Stimulated activated CD4-positive, alpha-beta T cell treated with anti-CD3 and anti-CD28 coated beads, Interleukin-15, amount 100 ng/mL, for 1 hour (primary cell): ENCODE measurements around the gene SLC9A3.
"Not testable (repeated sequence)": the region's sequence is repeated elsewhere in the genome, so short reads cannot be mapped to it uniquely, and the experiment has no call there.

Experiments
- DNase-seq, 2 donors: peaks; one replicate each; pipeline ENCODE4 v3.0.0-alpha.2; 2020; ENCODE audit warnings: low read depth in 1 of 2, low spot score in 1 of 2

Gene SLC9A3

DNA sequence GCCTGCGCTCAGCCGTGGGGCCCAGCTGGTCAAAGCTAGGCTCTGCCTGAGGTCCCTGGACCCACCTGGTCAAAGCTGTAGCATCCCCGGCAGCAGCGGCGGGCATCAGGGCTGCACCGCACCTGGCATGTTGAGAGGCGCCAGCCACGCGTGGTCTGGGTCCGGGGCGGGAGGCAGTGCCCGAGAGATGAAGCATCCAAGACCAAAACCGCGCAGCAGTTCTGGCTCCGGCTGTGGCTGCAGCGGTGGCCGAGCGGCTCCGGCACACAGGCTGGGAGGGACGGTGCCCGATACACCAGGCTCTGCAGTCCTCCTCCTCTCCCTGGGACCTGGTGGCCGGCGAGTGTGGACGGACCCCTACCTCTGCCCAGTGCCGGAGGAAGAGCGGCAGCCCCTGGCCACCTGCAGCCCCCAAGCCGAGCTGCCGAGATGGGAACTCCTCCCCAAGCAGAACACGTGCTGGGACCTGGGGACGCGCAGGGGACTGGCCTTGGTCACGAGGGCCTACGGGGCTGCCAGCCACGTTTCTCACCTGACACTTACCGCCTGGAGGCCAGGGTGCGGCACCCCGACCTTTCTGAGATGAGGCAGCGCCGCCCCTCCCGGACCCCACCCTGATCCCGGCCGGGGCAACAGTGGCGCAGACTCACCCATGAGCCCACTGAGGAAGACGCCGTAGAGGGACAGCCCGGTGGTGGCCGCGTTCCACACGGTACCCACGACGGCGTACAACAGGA, 33.0 kb downstream of the SLC9A3 start:
- DNase-seq = no peak

DNA sequence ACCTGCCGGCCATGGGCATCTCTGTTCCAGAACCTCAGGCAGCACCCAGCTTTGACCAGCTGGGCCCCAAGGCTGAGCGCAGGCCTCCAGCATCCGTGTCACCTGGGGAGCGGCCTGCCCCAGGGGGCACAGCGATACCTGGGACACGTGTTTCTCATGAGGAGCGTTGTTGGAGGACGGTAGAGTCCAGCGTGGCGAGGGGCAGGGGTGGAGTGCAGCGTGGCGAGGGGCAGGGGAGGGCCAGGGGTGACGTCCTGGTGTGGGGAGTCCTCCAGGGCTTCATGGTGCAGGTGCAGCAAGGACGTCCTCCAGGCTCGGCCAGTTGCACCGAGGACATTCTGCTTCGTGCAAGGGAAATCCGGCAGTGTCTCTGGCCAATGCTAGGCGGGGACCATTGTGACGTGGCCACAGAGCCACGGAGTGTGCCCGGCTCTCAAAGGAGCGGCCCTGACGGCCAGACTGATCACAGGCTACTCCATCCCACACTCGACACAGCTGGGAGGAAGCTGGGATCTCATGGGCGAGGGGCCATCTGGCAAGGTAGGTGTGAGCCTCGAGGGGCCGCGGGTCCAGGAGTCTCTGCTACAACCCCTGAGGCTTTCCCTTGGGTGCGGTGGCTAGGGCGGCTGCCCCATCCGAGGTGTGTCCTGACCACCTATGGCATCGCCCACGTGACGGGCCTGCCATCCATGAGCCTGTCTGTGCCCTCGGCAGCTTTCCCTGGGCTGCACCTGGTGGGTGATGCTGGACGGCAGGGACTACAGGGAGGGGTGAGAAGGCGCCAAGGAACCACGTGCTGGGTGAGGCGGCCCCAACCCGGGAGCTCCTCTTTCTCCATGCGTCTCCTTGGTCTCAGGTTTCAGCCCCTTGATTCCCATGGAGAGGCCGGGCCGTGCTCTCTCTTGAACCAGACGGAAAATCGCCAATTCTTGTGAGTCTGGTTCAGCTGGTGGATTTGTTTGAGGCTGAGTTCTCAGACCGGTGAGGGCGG, 33.8 kb downstream of the SLC9A3 start:
- no peak for DNase-seq

DNA sequence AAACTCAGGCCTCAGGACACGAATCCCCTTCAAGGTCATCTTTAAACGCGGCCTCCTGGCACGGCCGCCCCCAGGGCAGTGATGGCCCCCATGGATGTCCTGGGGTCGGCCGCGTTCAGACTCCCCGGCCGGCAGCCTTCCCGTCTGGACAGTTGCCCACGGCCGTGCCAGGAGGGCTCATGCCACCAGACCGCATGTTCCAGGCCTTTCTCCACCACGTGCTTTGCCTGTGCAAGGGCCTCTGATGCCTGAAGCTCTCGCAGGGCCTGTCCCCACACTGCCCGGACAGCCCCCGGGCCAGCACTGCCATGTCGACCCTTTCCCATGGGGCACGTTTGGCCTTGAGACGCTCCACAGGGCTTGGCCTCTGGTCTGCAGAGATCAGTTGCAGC, 34.6 kb downstream of the SLC9A3 start:
- DNase-seq = no peak

DNA sequence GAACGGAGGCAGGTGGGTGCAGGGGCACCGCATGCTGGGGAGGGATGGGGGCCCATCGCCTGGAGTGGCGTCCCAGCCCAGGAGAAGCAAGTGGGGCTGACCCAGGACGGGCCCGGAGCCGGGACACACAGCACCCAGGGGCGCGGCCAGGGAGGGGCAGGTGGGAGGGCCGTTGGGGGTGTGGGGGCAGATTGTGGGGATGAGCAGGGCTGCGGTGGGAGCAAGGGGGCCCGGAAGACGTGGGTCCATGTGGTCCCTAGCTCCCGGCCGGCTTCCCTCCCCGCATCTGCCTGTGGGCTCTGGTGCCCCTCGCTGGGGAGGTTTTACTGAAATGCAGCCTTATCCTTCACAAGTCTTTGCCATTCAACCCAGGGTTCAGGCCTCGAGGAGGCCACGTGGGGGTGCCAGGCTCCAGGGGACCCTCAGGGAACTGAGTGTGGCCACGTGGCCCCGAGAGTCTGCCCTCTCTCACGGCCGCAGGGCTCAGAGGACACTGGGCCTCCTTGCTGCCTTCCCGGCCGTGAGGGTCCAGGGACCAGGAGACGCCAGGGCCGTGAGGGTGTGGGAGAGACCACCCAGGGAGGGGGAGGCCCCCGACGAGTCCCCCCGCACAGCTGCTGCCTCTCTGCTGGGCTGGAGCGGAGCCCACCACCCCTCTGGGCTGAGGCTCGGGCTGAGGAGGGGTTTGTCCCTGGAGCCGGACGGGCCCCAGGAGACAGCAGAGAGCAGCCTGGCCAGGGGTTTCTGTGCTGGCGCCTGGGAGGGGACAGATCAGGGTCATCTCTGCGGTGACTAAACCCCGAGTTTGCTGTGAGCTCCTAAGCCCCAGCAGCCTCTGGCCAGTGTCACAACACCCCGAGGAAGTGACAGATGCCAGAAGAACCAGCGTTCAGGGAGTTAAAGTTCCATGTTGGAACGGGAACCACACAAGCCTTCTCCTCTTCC, 35.2 kb downstream of the SLC9A3 start:
- DNase-seq = no peak

GRCh38 chr5:488241-488640, 36.0 kb downstream of the SLC9A3 start:
- DNase-seq = no peak

DNA sequence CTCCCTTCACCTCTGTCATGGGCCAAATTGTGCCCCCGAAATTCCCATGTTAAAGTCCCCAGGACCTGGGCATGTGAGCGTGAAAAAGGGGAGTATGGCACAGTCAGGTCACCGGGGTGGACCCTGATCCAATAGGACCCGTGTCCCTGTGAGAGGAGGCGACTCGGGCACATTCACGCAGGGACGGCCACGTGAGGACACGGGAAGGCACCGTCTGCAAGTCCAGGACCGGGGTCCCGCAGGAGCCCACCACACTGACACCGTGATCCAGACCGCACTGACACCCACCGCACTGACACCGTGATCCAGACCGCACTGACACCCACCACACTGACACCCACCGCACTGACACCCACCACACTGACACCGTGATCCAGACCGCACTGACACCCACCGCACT, 37.7 kb downstream of the SLC9A3 start:
- not testable (repeated sequence) for DNase-seq

- no peak for DNase-seq
These were observed 38.2 kb downstream of the SLC9A3 start for GRCh38 chr5:485946-486491.

- DNase-seq = no peak
These were observed 38.9 kb downstream of the SLC9A3 start for GRCh38 chr5:485113-485945.

GRCh38 chr5:484556-484955, 39.7 kb downstream of the SLC9A3 start:
- no peak for DNase-seq

GRCh38 chr5:483434-484140, 40.7 kb downstream of the SLC9A3 start:
- DNase-seq = no peak

DNA sequence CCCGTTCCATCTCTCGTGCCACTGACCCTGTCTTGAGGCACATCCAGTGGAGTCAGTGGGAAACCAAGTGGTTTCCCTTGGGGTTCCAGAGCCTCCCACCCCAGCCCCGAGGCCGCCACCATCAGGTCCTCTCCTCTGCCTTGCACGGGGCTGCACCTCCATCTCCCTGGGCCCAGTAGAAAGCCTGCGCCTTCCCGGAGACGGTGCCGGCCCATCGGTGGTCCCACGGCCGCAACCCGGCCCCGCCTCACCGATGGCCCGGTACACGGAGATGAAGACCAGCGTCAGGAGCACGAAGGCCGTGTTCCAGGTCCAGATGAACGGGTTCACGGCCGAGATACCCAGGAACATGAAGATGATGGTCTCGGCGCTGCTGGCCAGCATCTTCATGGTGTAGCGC, 41.2 kb downstream of the SLC9A3 start:
- no peak for DNase-seq

DNA sequence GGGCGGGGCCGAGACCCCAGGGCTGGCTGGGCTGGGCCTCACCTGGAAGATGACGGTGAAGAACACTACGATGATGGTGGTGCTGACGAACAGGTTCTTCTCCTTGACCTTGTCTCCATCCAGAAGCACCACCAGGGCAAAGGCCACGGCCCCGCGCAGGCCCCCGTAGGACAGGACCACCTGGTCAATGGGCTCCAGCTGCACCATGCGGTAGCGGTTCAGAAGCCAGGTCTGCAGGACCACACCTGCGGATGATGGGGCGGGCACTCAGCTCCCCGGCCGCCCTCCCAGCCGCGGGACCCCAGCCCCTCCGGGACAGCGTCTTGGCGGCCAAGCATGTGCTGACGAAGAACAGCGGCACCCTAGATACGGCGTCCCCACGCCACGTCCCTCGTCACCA, 41.7 kb downstream of the SLC9A3 start:
- DNase-seq = no peak

GRCh38 chr5:482021-482420, 42.2 kb downstream of the SLC9A3 start:
- DNase-seq = no peak

DNA sequence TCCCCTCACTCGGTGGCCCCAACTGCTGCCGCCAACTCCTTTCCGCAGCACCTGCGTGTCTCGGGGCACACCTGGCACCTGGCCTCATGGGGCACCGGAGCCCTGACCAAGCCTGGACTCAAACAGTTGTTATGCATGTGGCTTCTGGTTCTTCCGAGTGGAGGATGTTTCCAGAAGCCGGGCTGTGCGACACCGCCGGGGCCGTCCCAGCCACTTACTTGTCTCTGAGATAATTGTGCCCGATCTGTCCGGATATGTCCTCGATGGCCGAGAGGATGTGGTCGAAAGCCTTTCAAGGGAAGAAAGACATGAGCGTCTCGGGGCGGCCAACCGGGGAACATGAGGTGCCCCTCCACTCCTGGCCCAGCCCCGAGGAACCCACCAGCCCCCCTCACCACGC, 42.9 kb downstream of the SLC9A3 start:
- DNase-seq = no peak

DNA sequence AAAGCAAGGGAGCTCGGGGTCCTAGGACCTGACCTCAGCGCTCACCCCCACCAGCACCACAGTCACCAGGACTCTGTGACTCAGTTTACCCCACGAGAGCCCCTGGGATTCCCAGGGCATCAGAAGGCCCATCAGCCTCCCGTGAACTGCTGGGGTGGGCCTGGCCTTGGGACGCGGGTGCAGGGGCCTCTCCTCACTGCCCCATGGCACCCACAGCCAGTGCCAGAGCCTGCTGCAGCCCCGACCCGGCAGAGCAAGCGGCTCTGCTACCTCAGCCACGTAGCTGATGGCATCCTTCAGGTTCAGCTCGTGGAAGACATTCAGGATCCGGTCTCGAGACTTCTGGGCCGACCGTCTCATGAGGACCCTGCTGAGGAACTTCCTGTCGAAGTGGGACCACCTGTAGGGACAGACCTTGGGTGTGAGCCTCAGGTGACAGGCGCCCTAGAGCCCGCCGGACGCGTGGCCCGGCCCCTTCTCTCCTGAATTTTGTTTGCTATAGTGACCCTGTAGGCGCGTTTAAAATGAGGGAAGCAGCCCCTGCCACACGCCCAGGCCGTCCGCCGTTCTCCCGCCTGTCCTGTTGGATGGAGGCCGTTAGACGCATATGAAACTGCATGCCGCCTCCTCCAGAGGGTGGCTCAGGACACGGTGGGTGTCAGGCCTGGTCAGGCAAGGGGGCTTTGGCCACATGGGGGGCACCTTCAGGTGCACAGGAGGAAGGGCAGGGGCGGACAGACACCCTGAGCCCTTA, 44.5 kb downstream of the SLC9A3 start:
- DNase-seq = no peak

DNA sequence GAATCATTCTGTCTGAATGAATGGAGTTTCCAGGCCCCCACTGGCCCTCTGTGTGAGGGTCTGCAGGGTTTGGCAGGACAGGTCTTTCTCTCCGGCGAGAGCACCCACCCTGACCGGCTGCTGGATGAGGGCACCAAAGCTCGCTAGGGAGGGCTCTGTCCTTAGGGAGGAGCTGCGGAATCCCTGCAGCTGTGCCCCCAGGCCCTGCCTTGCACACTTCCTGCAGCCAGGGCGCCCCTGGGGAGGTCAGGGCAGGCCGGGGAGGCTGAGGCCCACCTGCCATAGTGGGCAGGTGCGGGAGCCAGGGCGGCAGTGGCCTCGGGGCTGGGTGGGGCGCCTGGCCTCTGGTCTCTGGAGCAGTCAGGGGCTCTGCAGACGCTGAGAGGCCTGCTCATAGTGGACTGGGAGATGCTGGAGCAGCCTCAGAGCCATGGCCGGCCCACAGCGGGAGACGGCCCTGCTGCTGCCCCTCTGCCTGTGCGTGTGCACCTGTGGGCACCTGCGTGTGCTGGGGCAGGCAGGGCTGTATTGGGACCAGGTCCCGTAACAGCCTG, 45.2 kb downstream of the SLC9A3 start:
- DNase-seq = no peak

DNA sequence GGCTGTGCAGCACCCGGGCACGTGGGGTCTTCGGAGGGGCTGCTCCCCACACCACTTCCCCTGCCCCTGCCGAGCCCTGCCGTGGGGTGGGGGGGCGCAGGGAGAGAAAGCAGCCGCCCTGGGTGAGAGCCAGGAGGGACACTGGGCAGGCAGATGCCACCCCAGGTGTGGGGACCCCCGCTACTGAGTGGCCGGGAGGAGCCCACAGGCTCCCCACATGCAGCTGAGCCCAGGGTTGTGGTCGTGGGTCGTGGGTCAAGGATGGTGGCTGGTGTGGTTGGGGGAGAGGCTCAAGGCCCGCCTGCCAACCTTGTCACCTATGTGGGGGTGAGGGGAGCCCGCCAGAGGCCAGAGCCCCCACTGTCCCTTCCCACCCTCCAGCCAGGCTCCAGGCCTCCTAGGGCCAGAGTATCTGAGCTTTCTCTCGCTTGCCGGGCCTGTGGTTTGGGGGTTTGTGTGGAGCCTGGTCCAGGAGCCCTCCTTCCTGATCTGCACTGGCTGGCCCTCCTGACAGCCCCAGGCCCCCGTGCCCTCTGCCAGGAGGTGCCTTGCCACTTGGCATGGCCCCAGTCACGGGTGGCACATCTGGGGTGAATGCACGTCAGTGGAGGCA, 45.8 kb downstream of the SLC9A3 start:
- DNase-seq = no peak

- DNase-seq = no peak
These were observed 46.4 kb downstream of the SLC9A3 start for GRCh38 chr5:477871-478270.
